HepG2 (cell line): ENCODE data around the gene CLTCL1. TPM values are rescaled to one million over a fixed set of nuclear protein-coding genes. Genes with fewer than 3 reads are reported as not detected.

Source experiments
- AHDC1 ChIP-seq: sonication (generic); formaldehyde crosslinking; IDR thresholded peaks from 2 replicates; pipeline ENCODE4 v1.5.1; 2020; ENCODE audit warnings: mild to moderate bottlenecking, missing genetic modification reagents, borderline replicate concordance
- ASH2L ChIP-seq: fragments of 300-600, 200-600 bp; sonication (generic); IDR thresholded peaks from 2 replicates; pipeline ENCODE4 v1.7.0; 2017; ENCODE audit warnings: low read depth, mild to moderate bottlenecking, moderate library complexity, mixed read lengths, low read length; ENCODE audit not compliant: insufficient read length
- CENPBD1 ChIP-seq: sonication (generic); formaldehyde crosslinking; IDR thresholded peaks from 2 replicates; pipeline ENCODE4 v1.8.0; 2022; ENCODE audit warnings: missing genetic modification reagents, low read depth, mild to moderate bottlenecking, borderline replicate concordance
- EED ChIP-seq: sonication (generic); formaldehyde crosslinking; IDR thresholded peaks from 2 replicates; pipeline ENCODE4 v1.5.0; 2020; ENCODE audit warnings: mild to moderate bottlenecking, missing genetic modification reagents
- HDAC6 ChIP-seq: fragments of 200-600 bp; sonication (generic); IDR thresholded peaks from 2 replicates; pipeline ENCODE4 v1.7.0; 2017; ENCODE audit warnings: mild to moderate bottlenecking, antibody characterized with exemption, low read length, low read depth
- MBD4 ChIP-seq: IDR thresholded peaks from 2 replicates; pipeline ENCODE4 v1.6.1; 2012; ENCODE audit warnings: low read length, inconsistent platforms, borderline replicate concordance
- MED1 ChIP-seq: sonication (generic); formaldehyde crosslinking; IDR thresholded peaks from 2 replicates; pipeline ENCODE4 v1.4.0; 2020; ENCODE audit warnings: missing genetic modification reagents
- MYC ChIP-seq: sonication (generic); formaldehyde crosslinking; IDR thresholded peaks from 2 replicates; pipeline ENCODE4 v1.9.0; 2021; ENCODE audit warnings: missing genetic modification reagents, borderline replicate concordance
- PTBP1 ChIP-seq: fragments of 200-400 bp; formaldehyde crosslinking; IDR thresholded peaks from 2 replicates; pipeline ENCODE4 v1.6.1; 2018; ENCODE audit warnings: low read length, low read depth; ENCODE audit not compliant: poor library complexity, severe bottlenecking
- RAD21 ChIP-seq: fragments of 450-650 bp; formaldehyde crosslinking; IDR thresholded peaks from 2 replicates; pipeline ENCODE4 v1.5.0; 2020; ENCODE audit warnings: mild to moderate bottlenecking
- RARA ChIP-seq: IDR thresholded peaks from 2 replicates; pipeline ENCODE4 v1.6.1; 2016; ENCODE audit warnings: missing genetic modification reagents, missing compliant biosample characterization
- RELA ChIP-seq: sonication (generic); formaldehyde crosslinking; IDR thresholded peaks from 2 replicates; pipeline ENCODE4 v1.4.0; 2020; ENCODE audit warnings: missing genetic modification reagents
- ZBTB42 ChIP-seq: sonication (generic); formaldehyde crosslinking; IDR thresholded peaks from 2 replicates; pipeline ENCODE4 v1.5.0; 2020; ENCODE audit warnings: mild to moderate bottlenecking, missing genetic modification reagents
- ZNF333 ChIP-seq: sonication (generic); formaldehyde crosslinking; IDR thresholded peaks from 2 replicates; pipeline ENCODE4 v1.4.0; 2020; ENCODE audit warnings: mild to moderate bottlenecking, missing genetic modification reagents, borderline replicate concordance
- ZNF646 ChIP-seq: sonication (generic); formaldehyde crosslinking; IDR thresholded peaks from 2 replicates; pipeline ENCODE4 v1.9.0; 2021; ENCODE audit warnings: mild to moderate bottlenecking, missing genetic modification reagents
- ZNF737 ChIP-seq: sonication (generic); formaldehyde crosslinking; IDR thresholded peaks from 2 replicates; pipeline ENCODE4 v1.5.0; 2020; ENCODE audit warnings: missing genetic modification reagents, mild to moderate bottlenecking, borderline replicate concordance
- ZNF749 ChIP-seq: sonication (generic); formaldehyde crosslinking; IDR thresholded peaks from 2 replicates; pipeline ENCODE4 v1.8.0; 2022; ENCODE audit warnings: mild to moderate bottlenecking, missing genetic modification reagents, moderate library complexity, borderline replicate concordance
- polyA plus RNA-seq, 8 experiments: library from polyadenylated mRNA; depleted of rRNA in 3 of 8; stranded (reverse) in 7 of 8; unstranded in 1 of 8; fragments of >200 nt; fragmentation: Illumina TruSeq in 4 of 8; extraction: Trizol in 4 of 8; gene quantifications; 2 replicates each; pipeline versions ENCODE4 v1.2.1 to v1.2.3, GENCODE V29; 2011 to 2016; ENCODE audit warnings: low read depth in 4 of 8, missing spikeins in 1 of 8, mixed read lengths in 1 of 8; ENCODE audit not compliant: insufficient read depth in 1 of 8
- total RNA-seq, 5 experiments: library from RNA; depleted of rRNA; stranded (reverse); fragments of >200 nt; fragmentation: Illumina TruSeq; extraction: Trizol; gene quantifications; 2 replicates each; pipeline ENCODE4 v1.2.3, GENCODE V29; 2016; ENCODE audit warnings: low read depth in 1 of 5

CLTCL1 gene
- total and polyA plus RNA-seq, 2 of the 13 experiments (the other 11 are each of a cell fraction or from before 2014, with no cell fraction given), result 8.1 to 10.9 TPM

GRCh38 chr22:19179497-19180048 lies 111.9 kb downstream of the CLTCL1 start (continued):
- TF ChIP-seq AHDC1 (CRISPR knock-in tag), result no peak
- TF ChIP-seq ZNF646 (CRISPR knock-in tag), result no peak
- TF ChIP-seq MED1 (CRISPR knock-in tag), result no peak
- TF ChIP-seq EED (CRISPR knock-in tag), result no peak
- peak; percentile 59 for TF ChIP-seq RAD21
- TF ChIP-seq PTBP1, result no peak
- TF ChIP-seq MYC (CRISPR knock-in tag), result no peak
- no peak for TF ChIP-seq ZNF749 (CRISPR knock-in tag)
- TF ChIP-seq ZNF737, result no peak
- TF ChIP-seq HDAC6, result no peak
- no peak for TF ChIP-seq RARA
- TF ChIP-seq CENPBD1, result no peak
- no peak for TF ChIP-seq ASH2L
- 0 out of 2 replicates have a peak, but pooled peaks have one; percentile 13 for TF ChIP-seq ZBTB42
- TF ChIP-seq MBD4, result no peak
- TF ChIP-seq RELA, result no peak
- TF ChIP-seq ZNF333 (CRISPR knock-in tag), result no peak
